A549 (cell line): ENCODE data around the gene MPRIP. TPM values are rescaled to one million over a fixed set of nuclear protein-coding genes. Genes with fewer than 3 reads are reported as not detected.

Source experiments
- ATAC-seq, 2 experiments: fragments of 200-7000 bp in 1 of 2; fragments of >200 bp in 1 of 2; cut with Nextera tagmentation in 1 of 2; cut with Tn5 transposase in 1 of 2; 3 replicates each; pipeline versions ENCODE4 v1.8.0 to v1.9.1; 2018 to 2020; ENCODE audit warnings: mild to moderate bottlenecking in 1 of 2, moderate library complexity in 1 of 2
- CTCF ChIA-PET: fragments of 300-600 bp; sonication (Branson Sonifier 250); formaldehyde crosslinking; extraction: SDS; loops from one replicate; lab custom pipeline; 2021; ENCODE audit warnings: antibody characterized with exemption, inconsistent platforms; lab: Yijun Ruan, JAX
- POLR2A ChIA-PET: fragments of 350-600 bp; formaldehyde crosslinking; extraction: SDS; loops from one replicate; lab custom pipeline; 2021; ENCODE audit warnings: antibody characterized with exemption, inconsistent platforms; lab: Yijun Ruan, JAX
- DNase-seq, 2 experiments: peaks; one replicate each; pipeline versions ENCODE4 v3.0.0 to v3.0.0-alpha.2; 2011 to 2016; ENCODE audit warnings: low read depth in 1 of 2, low spot score in 1 of 2
- FAIRE-seq: peaks from 2 replicates; lab custom pipeline; 2011; peaks lifted over from hg19 to GRCh38; lab: Jason Lieb, UNC
- H3K27ac ChIP-seq, 2 experiments: fragments of >200 bp; sonication (Bioruptor Twin); formaldehyde crosslinking; 3 replicates each; pipeline ENCODE4 v1.5.1; 2016 to 2017
- H3K4me1 ChIP-seq: fragments of >200 bp; sonication (Bioruptor Twin); formaldehyde crosslinking; 3 replicates; pipeline ENCODE4 v1.6.1; 2016
- H3K4me2 ChIP-seq: fragments of >200 bp; sonication (Bioruptor Twin); formaldehyde crosslinking; 3 replicates; pipeline ENCODE4 v1.6.1; 2016
- H3K4me3 ChIP-seq: fragments of >200 bp; sonication (Bioruptor Twin); formaldehyde crosslinking; 3 replicates; pipeline ENCODE4 v1.5.1; 2016
- H3K9me3 ChIP-seq: fragments of >200 bp; sonication (Bioruptor Twin); formaldehyde crosslinking; 3 replicates; pipeline ENCODE4 v1.6.1; 2016
- CBX8 ChIP-seq: fragments of 200-600 bp; sonication (generic); IDR thresholded peaks from 2 replicates; pipeline ENCODE4 v1.6.1; 2016
- CEBPB ChIP-seq, 2 experiments: fragments of >200 bp in 1 of 2; sonication (Bioruptor Twin) in 1 of 2; formaldehyde crosslinking in 1 of 2; IDR thresholded peaks; 2 replicates each; pipeline ENCODE4 v1.6.1; 2012 to 2016
- CHD4 ChIP-seq: fragments of 200-600 bp; sonication (generic); IDR thresholded peaks from 2 replicates; pipeline ENCODE4 v1.6.1; 2016; ENCODE audit warnings: antibody characterized with exemption, mild to moderate bottlenecking, borderline replicate concordance
- FOSB ChIP-seq: fragments of 250-450 bp; sonication (Bioruptor Pico); IDR thresholded peaks from 2 replicates; pipeline ENCODE4 v1.5.0; 2020; ENCODE audit warnings: mild to moderate bottlenecking, moderate library complexity
- HDAC2 ChIP-seq: fragments of 200-600 bp; sonication (generic); IDR thresholded peaks from 2 replicates; pipeline ENCODE4 v1.6.1; 2016
- HOXB5 ChIP-seq: fragments of 250-450 bp; sonication (Bioruptor Pico); IDR thresholded peaks from 2 replicates; pipeline ENCODE4 v1.5.0; 2020; ENCODE audit warnings: mild to moderate bottlenecking, moderate library complexity
- JUNB ChIP-seq: fragments of >200 bp; sonication (Bioruptor Twin); formaldehyde crosslinking; IDR thresholded peaks from 2 replicates; pipeline ENCODE4 v1.6.1; 2016
- MAZ ChIP-seq: fragments of 150-350 bp; IDR thresholded peaks from 2 replicates; pipeline ENCODE4 v1.6.1; 2014; ENCODE audit warnings: antibody characterized with exemption, low read depth, low read length, borderline replicate concordance
- NFE2L2 ChIP-seq: fragments of 150-350 bp; conservative IDR thresholded peaks from 2 replicates; pipeline ENCODE4 v1.6.1; 2014; ENCODE audit warnings: low read length
- SREBF2 ChIP-seq: fragments of 450-650 bp; IDR thresholded peaks from 2 replicates; pipeline ENCODE4 v1.6.1; 2014; ENCODE audit warnings: mild to moderate bottlenecking, moderate library complexity
- TFCP2L1 ChIP-seq: fragments of 250-450 bp; sonication (Bioruptor Pico); IDR thresholded peaks from 2 replicates; pipeline ENCODE4 v1.5.0; 2021; ENCODE audit warnings: mild to moderate bottlenecking
- ZFP36 ChIP-seq: fragments of 450-650 bp; IDR thresholded peaks from 2 replicates; pipeline ENCODE4 v1.6.1; 2014; ENCODE audit warnings: borderline replicate concordance; ENCODE audit not compliant: partially characterized antibody
- ZNF302 ChIP-seq: fragments of 250-450 bp; sonication (Bioruptor Pico); IDR thresholded peaks from 2 replicates; pipeline ENCODE4 v1.9.0; 2021; ENCODE audit warnings: inconsistent platforms, mild to moderate bottlenecking, moderate library complexity
- ZSCAN20 ChIP-seq: fragments of 250-450 bp; sonication (Bioruptor Pico); IDR thresholded peaks from 2 replicates; pipeline ENCODE4 v1.8.0; 2022; ENCODE audit warnings: mild to moderate bottlenecking, moderate library complexity
- WGBS: methylation state at CpG from one replicate; pipeline ENCODE4 v1.1.6; 2017; ENCODE audit errors: missing lambda C conversion rate; 5-methylcytosine and 5-hydroxymethylcytosine counted together
- polyA plus RNA-seq, 4 experiments: library from polyadenylated mRNA; depleted of rRNA in 3 of 4; stranded (reverse); fragments of >200 nt; fragmentation: RNase III in 1 of 4; extraction: RNeasy Plus Mini Kit Qiagen cat#74134 plus additional on column Dnase treatment in 1 of 4; gene quantifications; 2 replicates in 3 of 4; 3 replicates in 1 of 4; pipeline ENCODE4 v1.2.3, GENCODE V29; 2011 to 2017
- TF ChIP-seq, protein P1 (sequence below): fragments of 200-600 bp; sonication (generic); IDR thresholded peaks from 2 replicates; pipeline ENCODE4 v1.6.1; 2016; ENCODE audit warnings: antibody characterized with exemption, mild to moderate bottlenecking, moderate library complexity
- TF ChIP-seq, protein P2 (sequence below): IDR thresholded peaks from 2 replicates; pipeline ENCODE4 v1.6.1; 2012; ENCODE audit warnings: low read depth, borderline replicate concordance
- TF ChIP-seq, protein P3 (sequence below): IDR thresholded peaks from 2 replicates; pipeline ENCODE4 v1.6.1; 2012
- TF ChIP-seq, protein P4 (sequence below): fragments of >200 bp; sonication (Bioruptor Twin); formaldehyde crosslinking; IDR thresholded peaks from 3 replicates; pipeline ENCODE4 v1.6.1; 2016

The MPRIP gene
- polyA plus RNA-seq, 2 of the 4 experiments (the other 2 are of a cell fraction), result 147 to 228 TPM

DNA sequence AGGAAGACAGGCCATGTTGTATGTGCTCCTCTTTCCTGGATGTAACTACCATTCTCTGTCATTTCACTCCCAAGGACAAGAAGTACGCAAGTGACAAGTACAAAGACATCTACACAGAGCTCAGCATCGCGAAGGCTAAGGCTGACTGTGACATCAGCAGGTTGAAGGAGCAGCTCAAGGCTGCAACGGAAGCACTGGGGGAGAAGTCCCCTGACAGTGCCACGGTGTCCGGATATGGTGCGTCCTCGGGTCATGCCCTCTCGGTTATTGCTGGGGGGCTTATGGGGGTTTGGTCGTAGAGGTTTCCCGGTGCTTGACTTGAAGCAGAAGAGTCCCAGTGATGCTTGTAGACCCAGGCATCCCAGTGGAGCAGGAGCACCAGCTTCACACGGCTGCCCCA lies 134.9 kb downstream of the MPRIP start (continued):
- TF ChIP-seq, protein P1, sequence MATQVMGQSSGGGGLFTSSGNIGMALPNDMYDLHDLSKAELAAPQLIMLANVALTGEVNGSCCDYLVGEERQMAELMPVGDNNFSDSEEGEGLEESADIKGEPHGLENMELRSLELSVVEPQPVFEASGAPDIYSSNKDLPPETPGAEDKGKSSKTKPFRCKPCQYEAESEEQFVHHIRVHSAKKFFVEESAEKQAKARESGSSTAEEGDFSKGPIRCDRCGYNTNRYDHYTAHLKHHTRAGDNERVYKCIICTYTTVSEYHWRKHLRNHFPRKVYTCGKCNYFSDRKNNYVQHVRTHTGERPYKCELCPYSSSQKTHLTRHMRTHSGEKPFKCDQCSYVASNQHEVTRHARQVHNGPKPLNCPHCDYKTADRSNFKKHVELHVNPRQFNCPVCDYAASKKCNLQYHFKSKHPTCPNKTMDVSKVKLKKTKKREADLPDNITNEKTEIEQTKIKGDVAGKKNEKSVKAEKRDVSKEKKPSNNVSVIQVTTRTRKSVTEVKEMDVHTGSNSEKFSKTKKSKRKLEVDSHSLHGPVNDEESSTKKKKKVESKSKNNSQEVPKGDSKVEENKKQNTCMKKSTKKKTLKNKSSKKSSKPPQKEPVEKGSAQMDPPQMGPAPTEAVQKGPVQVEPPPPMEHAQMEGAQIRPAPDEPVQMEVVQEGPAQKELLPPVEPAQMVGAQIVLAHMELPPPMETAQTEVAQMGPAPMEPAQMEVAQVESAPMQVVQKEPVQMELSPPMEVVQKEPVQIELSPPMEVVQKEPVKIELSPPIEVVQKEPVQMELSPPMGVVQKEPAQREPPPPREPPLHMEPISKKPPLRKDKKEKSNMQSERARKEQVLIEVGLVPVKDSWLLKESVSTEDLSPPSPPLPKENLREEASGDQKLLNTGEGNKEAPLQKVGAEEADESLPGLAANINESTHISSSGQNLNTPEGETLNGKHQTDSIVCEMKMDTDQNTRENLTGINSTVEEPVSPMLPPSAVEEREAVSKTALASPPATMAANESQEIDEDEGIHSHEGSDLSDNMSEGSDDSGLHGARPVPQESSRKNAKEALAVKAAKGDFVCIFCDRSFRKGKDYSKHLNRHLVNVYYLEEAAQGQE, result no peak
- TF ChIP-seq, all 56 proteins: peak for 0

DNA sequence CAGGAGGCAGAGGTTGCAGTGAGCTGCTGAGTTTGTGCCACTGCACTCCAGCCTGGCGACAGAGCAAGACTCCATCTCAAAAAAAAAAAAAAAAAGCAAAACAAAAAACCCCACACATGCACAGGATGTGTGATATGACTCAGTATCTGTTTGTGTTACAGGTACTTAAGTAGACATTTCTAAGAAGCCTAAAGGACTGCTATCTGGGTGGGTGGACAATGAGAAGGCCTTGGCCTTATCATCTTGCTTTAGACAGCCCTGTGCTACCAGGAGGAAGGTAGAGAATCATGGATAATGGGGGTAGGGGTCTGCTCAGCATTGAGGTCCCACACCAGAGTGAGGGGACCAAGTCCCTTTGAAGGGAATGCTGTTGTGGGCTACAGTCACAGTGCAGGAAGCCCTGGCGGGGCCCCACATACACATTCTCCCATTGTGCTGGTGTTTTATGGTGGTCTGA lies 137.1 kb downstream of the MPRIP start:
- no peak overlapping the region for H3K4me3 ChIP-seq
- H3K27ac ChIP-seq, result no peak overlapping the region
- POLR2A ChIA-PET, result no interaction called here
- TF ChIP-seq ZFP36 (no peak), CEBPB (IDR thresholded peaks at IDR 0.05) (no peak), FOSB (CRISPR knock-in tag) (no peak)
- H3K4me2 ChIP-seq, result no peak overlapping the region
- WGBS, result 90% methylated on average over 2 of the region's 2 CpGs
- CTCF ChIA-PET, result interaction anchor here (1.5 kb wide), 1 partner anchor 12 kb away, joined by 4 read pairs; no protein-coding TSS in a partner anchor
- H3K4me1 ChIP-seq, result no peaks in the 10 kb centered on the region
- FAIRE-seq (no peak), DNase-seq (no peak), ATAC-seq (no peak)
- H3K9me3 ChIP-seq, result no peaks in the 10 kb centered on the region

DNA sequence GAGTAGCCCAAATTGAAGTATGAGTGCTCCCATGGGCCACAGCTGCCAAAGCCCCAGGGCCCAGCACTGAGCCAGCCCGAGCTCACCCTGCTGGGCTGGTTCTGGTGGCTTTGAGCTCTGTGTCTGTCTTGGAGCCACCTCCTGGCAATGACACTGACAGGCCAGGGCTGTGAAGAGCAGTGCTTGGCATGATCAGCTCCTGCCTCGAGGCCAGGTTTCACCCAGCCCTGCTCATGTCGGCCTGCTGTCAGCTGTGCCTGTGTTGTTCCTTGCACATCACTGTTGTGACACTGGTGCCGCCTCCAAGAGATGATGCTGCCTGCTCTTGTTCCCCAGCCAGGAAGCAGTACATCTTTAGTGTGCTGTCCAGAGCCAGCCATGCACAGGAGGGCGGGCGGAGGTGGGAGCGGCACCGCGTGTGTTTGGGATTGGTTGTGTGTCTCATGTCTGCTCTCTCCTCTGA lies 137.9 kb downstream of the MPRIP start:
- Histone ChIP-seq H3K27ac (no peak overlapping the region), H3K4me3 (no peak overlapping the region), H3K9me3 (no peaks in the 10 kb centered on the region), H3K4me2 (no peak overlapping the region), H3K4me1 (no peaks in the 10 kb centered on the region)
- ChIA-PET POLR2A (no interaction called here), CTCF (interaction anchor here (1.1 to 1.5 kb wide), 2 partner anchors 13 to 265 kb away, joined by 3 to 4 read pairs; no protein-coding TSS in a partner anchor)
- TF ChIP-seq, protein P2, sequence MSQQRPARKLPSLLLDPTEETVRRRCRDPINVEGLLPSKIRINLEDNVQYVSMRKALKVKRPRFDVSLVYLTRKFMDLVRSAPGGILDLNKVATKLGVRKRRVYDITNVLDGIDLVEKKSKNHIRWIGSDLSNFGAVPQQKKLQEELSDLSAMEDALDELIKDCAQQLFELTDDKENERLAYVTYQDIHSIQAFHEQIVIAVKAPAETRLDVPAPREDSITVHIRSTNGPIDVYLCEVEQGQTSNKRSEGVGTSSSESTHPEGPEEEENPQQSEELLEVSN, result no peak
- no peak for TF ChIP-seq HDAC2
- no peak for TF ChIP-seq CHD4
- TF ChIP-seq, protein P3, sequence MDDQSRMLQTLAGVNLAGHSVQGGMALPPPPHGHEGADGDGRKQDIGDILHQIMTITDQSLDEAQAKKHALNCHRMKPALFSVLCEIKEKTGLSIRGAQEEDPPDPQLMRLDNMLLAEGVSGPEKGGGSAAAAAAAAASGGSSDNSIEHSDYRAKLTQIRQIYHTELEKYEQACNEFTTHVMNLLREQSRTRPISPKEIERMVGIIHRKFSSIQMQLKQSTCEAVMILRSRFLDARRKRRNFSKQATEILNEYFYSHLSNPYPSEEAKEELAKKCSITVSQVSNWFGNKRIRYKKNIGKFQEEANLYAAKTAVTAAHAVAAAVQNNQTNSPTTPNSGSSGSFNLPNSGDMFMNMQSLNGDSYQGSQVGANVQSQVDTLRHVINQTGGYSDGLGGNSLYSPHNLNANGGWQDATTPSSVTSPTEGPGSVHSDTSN, result no peak
- TF ChIP-seq NFE2L2, result no peak
- TF ChIP-seq CEBPB (IDR thresholded peaks at IDR 0.05), result no peak
- TF ChIP-seq ZFP36, result no peak
- no peak for TF ChIP-seq ZNF302 (CRISPR knock-in tag)
- TF ChIP-seq, protein P4, sequence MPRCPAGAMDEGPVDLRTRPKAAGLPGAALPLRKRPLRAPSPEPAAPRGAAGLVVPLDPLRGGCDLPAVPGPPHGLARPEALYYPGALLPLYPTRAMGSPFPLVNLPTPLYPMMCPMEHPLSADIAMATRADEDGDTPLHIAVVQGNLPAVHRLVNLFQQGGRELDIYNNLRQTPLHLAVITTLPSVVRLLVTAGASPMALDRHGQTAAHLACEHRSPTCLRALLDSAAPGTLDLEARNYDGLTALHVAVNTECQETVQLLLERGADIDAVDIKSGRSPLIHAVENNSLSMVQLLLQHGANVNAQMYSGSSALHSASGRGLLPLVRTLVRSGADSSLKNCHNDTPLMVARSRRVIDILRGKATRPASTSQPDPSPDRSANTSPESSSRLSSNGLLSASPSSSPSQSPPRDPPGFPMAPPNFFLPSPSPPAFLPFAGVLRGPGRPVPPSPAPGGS, result no peak
- TF ChIP-seq TFCP2L1 (CRISPR knock-in tag), result no peak
- no peak for TF ChIP-seq HOXB5 (CRISPR knock-in tag)
- TF ChIP-seq SREBF2, result no peak
- no peak for TF ChIP-seq FOSB (CRISPR knock-in tag)
- no peak for TF ChIP-seq MAZ
- no peak for TF ChIP-seq CBX8
- no peak for TF ChIP-seq ZSCAN20
- TF ChIP-seq JUNB, result no peak
- TF ChIP-seq, protein P1, result no peak
- WGBS, result 93% methylated on average over 9 of the region's 9 CpGs
- DNase-seq (no peak), FAIRE-seq (no peak), ATAC-seq (peak in 1 of 2 experiments; percentile 14; a peak in 2 of 6 replicates)
